Left forelimb (tissue), 1 donor: ENCODE measurements around the gene RNF113B.

Source experiments
- DNase-seq: peaks from one replicate; pipeline ENCODE4 v3.0.0-alpha.2; 2018; ENCODE audit warnings: low spot score

Gene RNF113B

GRCh38 chr13:98173431-98174152 is 3.5 kb downstream of the RNF113B start:
- DNase-seq = no peak

- no peak for DNase-seq
These were observed 4.3 kb downstream of the RNF113B start for GRCh38 chr13:98172590-98173422.

- no peak for DNase-seq
These were observed 5.0 kb downstream of the RNF113B start for GRCh38 chr13:98171900-98172589.

GRCh38 chr13:98169331-98169730 is 7.7 kb downstream of the RNF113B start:
- no peak for DNase-seq

GRCh38 chr13:98162935-98163334 is 14.1 kb downstream of the RNF113B start:
- DNase-seq = no peak

GRCh38 chr13:98158172-98158899 is 18.7 kb downstream of the RNF113B start:
- no peak for DNase-seq

GRCh38 chr13:98157609-98158008 is 19.5 kb downstream of the RNF113B start:
- DNase-seq = no peak

GRCh38 chr13:98157188-98157587 is 19.9 kb downstream of the RNF113B start:
- no peak for DNase-seq

- DNase-seq = no peak
These were observed 20.8 kb downstream of the RNF113B start for GRCh38 chr13:98156259-98156658.

GRCh38 chr13:98155475-98156109 is 21.5 kb downstream of the RNF113B start:
- no peak for DNase-seq

GRCh38 chr13:98150832-98151479 is 26.1 kb downstream of the RNF113B start:
- DNase-seq = no peak

GRCh38 chr13:98147521-98147920 is 29.5 kb downstream of the RNF113B start:
- no peak for DNase-seq

- no peak for DNase-seq
These were observed 32.2 kb downstream of the RNF113B start for GRCh38 chr13:98144801-98145350.

GRCh38 chr13:98144027-98144741 is 32.9 kb downstream of the RNF113B start:
- DNase-seq = peak; percentile 79

GRCh38 chr13:98143601-98144026 is 33.5 kb downstream of the RNF113B start:
- peak; percentile 72 for DNase-seq

GRCh38 chr13:98143157-98143553 is 33.9 kb downstream of the RNF113B start:
- peak; percentile 85 for DNase-seq

GRCh38 chr13:98142380-98143156 is 34.5 kb downstream of the RNF113B start, which contains the start of gene FARP1:
TSS of gene FARP1 (plus strand) at chr13:98143094. CDS start at chr13:98213243, 70,149 bp downstream.
- peak; percentile 89 for DNase-seq

GRCh38 chr13:98141509-98142379 is 35.3 kb downstream of the RNF113B start:
- DNase-seq = peak; percentile 66
